GM23248 (cell line): ENCODE data around the gene CA14.

ENCODE experiments used
- EZH2 ChIP-seq: fragments of 200-600 bp; sonication (generic); IDR thresholded peaks from 2 replicates; pipeline ENCODE4 v1.6.1; 2018; ENCODE audit warnings: antibody characterized with exemption, mild to moderate bottlenecking; ENCODE audit not compliant: insufficient read depth, poor library complexity, severe bottlenecking
- EZH2phosphoT487 ChIP-seq: fragments of 200-600 bp; sonication (generic); IDR thresholded peaks from 2 replicates; pipeline ENCODE4 v1.6.1; 2018; ENCODE audit warnings: antibody characterized with exemption, moderate library complexity, mild to moderate bottlenecking, low read depth; ENCODE audit not compliant: insufficient read depth

- TF ChIP-seq EZH2 (no peak), EZH2phosphoT487 (no peak)
Measured at GRCh38 chr1:150249936-150250335, 7.6 kb upstream of the CA14 start.
